Smooth muscle cell (in vitro differentiated cells): ENCODE data around the gene FAM120AOS. TPM values are rescaled to one million over a fixed set of nuclear protein-coding genes. Genes with fewer than 3 reads are reported as not detected.

Source experiments
- DNase-seq: peaks from one replicate; lab custom pipeline; 2025; ENCODE audit not compliant: unreplicated experiment; lab: John Stamatoyannopoulos, UW
- H2AFZ ChIP-seq: fragments of 200-600 bp; sonication (generic); 2 replicates; pipeline ENCODE4 v1.6.0; 2016; ENCODE audit warnings: antibody characterized with exemption, low read depth, mild to moderate bottlenecking
- H3F3A ChIP-seq: fragments of 200-600 bp; sonication (generic); 2 replicates; pipeline ENCODE4 v1.6.0; 2017; ENCODE audit warnings: antibody characterized with exemption, low read depth
- H3K27ac ChIP-seq: fragments of 200-600 bp; sonication (generic); 2 replicates; pipeline ENCODE4 v1.5.1; 2016; ENCODE audit warnings: low read depth, mild to moderate bottlenecking
- H3K27me3 ChIP-seq: fragments of 200-600 bp; sonication (generic); 2 replicates; pipeline ENCODE4 v1.6.1; 2016; ENCODE audit warnings: low read depth, mild to moderate bottlenecking
- H3K36me3 ChIP-seq: fragments of 200-600 bp; sonication (generic); 2 replicates; pipeline ENCODE4 v1.5.1; 2016; ENCODE audit warnings: low read depth
- H3K4me1 ChIP-seq: fragments of 200-600 bp; sonication (generic); 2 replicates; pipeline ENCODE4 v1.5.1; 2016; ENCODE audit warnings: low read depth
- H3K4me2 ChIP-seq: fragments of 200-600 bp; sonication (generic); 2 replicates; pipeline ENCODE4 v1.6.0; 2016; ENCODE audit warnings: mild to moderate bottlenecking
- H3K4me3 ChIP-seq: fragments of 200-600 bp; sonication (generic); 2 replicates; pipeline ENCODE4 v1.5.1; 2016; ENCODE audit warnings: mild to moderate bottlenecking
- H3K79me2 ChIP-seq: fragments of 200-600 bp; sonication (generic); 2 replicates; pipeline ENCODE4 v1.6.0; 2016; ENCODE audit warnings: low read depth, mild to moderate bottlenecking
- H3K9ac ChIP-seq: fragments of 200-600 bp; sonication (generic); 2 replicates; pipeline ENCODE4 v1.6.0; 2016; ENCODE audit warnings: low read depth
- H3K9me3 ChIP-seq: fragments of 200-600 bp; sonication (generic); replicated peaks from 2 replicates; pipeline ENCODE4 v1.5.1; 2016; ENCODE audit warnings: low read depth
- H4K20me1 ChIP-seq: fragments of 200-600 bp; sonication (generic); 2 replicates; pipeline ENCODE4 v1.6.0; 2016; ENCODE audit warnings: low read depth
- WGBS: methylation state at CpG from one replicate; pipeline ENCODE4 v1.1.7; 2016; ENCODE audit warnings: low lambda C conversion rate; 5-methylcytosine and 5-hydroxymethylcytosine counted together
- polyA plus RNA-seq: library from polyadenylated mRNA; unstranded; fragments of >200 nt; fragmentation: Nextera tagmentation; extraction: Ambion mirVana; gene quantifications from 2 replicates; pipeline ENCODE4 v1.2.1, GENCODE V29; 2016
- total RNA-seq: library from RNA; depleted of rRNA; stranded (reverse); fragments of >200 nt; gene quantifications from 2 replicates; pipeline ENCODE4 v1.2.3, GENCODE V29; 2014
- TF ChIP-seq, protein P1 (sequence below): fragments of 200-600 bp; sonication (generic); IDR thresholded peaks from 2 replicates; pipeline ENCODE4 v1.5.1; 2017; ENCODE audit warnings: borderline replicate concordance, mild to moderate bottlenecking, antibody characterized with exemption; ENCODE audit not compliant: insufficient read depth, poor library complexity, severe bottlenecking

The FAM120AOS gene
- total and polyA plus RNA-seq, 2 experiments from 2014 or later: 18.7 to 28.8 TPM

DNA sequence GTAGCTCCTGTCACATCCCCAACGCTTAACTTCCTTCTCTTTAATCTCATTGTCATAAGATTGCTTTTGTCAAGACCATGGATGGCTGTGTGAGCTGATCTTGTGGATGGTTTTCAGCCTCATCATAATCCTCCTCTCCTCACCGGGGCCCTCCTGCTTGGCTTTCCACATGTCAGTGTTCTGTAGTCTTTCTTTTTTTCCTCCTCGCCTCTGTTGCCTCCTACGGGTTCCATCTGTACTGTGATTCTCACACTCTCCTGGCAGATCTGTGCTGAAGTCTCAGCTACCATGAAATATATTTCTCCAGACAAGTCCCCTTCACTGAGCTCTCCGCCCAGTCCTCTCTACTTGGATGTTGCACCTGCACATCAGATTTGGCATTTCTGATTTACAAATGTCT lies 34.9 kb upstream of the FAM120AOS start:
- peaks cover 3% of the 10 kb centered on the region for H3K36me3 ChIP-seq
- peaks cover 66% of the 10 kb centered on the region for H4K20me1 ChIP-seq
- H3K79me2 ChIP-seq: peaks cover 56% of the 10 kb centered on the region
- H3K4me2 ChIP-seq: no peak overlapping the region
- TF ChIP-seq, protein P1, sequence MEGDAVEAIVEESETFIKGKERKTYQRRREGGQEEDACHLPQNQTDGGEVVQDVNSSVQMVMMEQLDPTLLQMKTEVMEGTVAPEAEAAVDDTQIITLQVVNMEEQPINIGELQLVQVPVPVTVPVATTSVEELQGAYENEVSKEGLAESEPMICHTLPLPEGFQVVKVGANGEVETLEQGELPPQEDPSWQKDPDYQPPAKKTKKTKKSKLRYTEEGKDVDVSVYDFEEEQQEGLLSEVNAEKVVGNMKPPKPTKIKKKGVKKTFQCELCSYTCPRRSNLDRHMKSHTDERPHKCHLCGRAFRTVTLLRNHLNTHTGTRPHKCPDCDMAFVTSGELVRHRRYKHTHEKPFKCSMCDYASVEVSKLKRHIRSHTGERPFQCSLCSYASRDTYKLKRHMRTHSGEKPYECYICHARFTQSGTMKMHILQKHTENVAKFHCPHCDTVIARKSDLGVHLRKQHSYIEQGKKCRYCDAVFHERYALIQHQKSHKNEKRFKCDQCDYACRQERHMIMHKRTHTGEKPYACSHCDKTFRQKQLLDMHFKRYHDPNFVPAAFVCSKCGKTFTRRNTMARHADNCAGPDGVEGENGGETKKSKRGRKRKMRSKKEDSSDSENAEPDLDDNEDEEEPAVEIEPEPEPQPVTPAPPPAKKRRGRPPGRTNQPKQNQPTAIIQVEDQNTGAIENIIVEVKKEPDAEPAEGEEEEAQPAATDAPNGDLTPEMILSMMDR: no peak
- DNase-seq: no peak
- H3K27me3 ChIP-seq: no peaks in the 10 kb centered on the region
- 95% methylated on average over 5 of the region's 5 CpGs for WGBS
- no peaks in the 10 kb centered on the region for H3K9me3 ChIP-seq
- no peaks in the 10 kb centered on the region for H3K4me1 ChIP-seq
- no peak overlapping the region for H3K4me3 ChIP-seq
- no peak overlapping the region for H3K27ac ChIP-seq
- no peak overlapping the region for H3K9ac ChIP-seq
- H3F3A ChIP-seq: no peaks in the 10 kb centered on the region
- H2AFZ ChIP-seq: no peak overlapping the region

DNA sequence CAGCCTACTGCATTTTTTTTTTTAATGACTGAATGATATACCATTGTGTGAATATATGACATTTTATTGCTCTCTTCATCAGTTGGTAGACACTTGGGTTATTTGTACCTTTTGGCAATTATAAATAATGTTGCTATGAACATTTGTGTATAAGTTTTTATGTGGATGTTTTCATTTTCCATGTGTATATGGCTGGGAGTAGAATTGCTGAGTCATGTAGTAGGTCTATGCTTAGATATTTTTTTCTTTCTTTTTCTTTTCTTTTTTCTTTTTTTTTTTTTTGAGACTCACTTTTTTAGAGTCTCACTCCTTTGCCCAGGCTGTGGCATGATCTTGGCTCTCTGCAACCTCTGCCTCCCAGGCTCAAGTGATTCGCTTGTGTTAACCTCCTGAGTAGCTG lies 32.9 kb upstream of the FAM120AOS start:
- H3K4me3 ChIP-seq: no peak overlapping the region
- H3K27ac ChIP-seq: no peak overlapping the region
- peaks cover 65% of the 10 kb centered on the region for H3K79me2 ChIP-seq
- no peaks in the 10 kb centered on the region for H3K4me1 ChIP-seq
- H3K36me3 ChIP-seq: peaks cover 3% of the 10 kb centered on the region
- TF ChIP-seq, protein P1: no peak
- DNase-seq: no peak
- no peak overlapping the region for H2AFZ ChIP-seq
- H3F3A ChIP-seq: no peaks in the 10 kb centered on the region
- 89% methylated on average over 1 of the region's 1 CpG for WGBS
- no peak overlapping the region for H3K4me2 ChIP-seq
- no peak overlapping the region for H3K9ac ChIP-seq
- no peaks in the 10 kb centered on the region for H3K9me3 ChIP-seq
- H4K20me1 ChIP-seq: peaks cover 64% of the 10 kb centered on the region
- no peaks in the 10 kb centered on the region for H3K27me3 ChIP-seq

DNA sequence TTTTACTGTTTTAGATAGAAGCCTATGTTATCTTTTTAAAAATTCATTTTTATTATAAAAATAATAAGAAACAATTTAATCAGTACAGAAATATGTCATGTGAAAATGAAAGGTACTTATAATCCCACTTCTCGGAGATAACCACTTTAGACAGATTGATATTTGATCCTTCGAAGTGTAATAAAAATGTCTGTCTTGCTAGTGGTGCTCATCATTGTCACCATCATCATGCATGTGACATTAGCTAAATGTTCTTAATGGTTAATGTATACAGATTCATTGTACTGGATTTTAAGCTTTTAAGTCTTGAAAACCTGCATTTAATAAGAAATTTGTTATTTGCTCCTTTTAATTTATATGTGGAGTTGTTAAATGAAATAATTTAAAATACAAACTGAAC lies 30.1 kb upstream of the FAM120AOS start:
- no peak for DNase-seq
- no peaks in the 10 kb centered on the region for H3F3A ChIP-seq
- no peak overlapping the region for H3K27ac ChIP-seq
- no peak overlapping the region for H2AFZ ChIP-seq
- H4K20me1 ChIP-seq: peaks cover 67% of the 10 kb centered on the region
- TF ChIP-seq, protein P1: no peak
- H3K36me3 ChIP-seq: peaks cover 3% of the 10 kb centered on the region
- no peak overlapping the region for H3K4me2 ChIP-seq
- no peaks in the 10 kb centered on the region for H3K4me1 ChIP-seq
- no peak overlapping the region for H3K4me3 ChIP-seq
- H3K79me2 ChIP-seq: peaks cover 74% of the 10 kb centered on the region
- 95% methylated on average over 2 of the region's 2 CpGs for WGBS
- H3K9ac ChIP-seq: no peak overlapping the region
- H3K27me3 ChIP-seq: no peaks in the 10 kb centered on the region
- H3K9me3 ChIP-seq: no peaks in the 10 kb centered on the region

DNA sequence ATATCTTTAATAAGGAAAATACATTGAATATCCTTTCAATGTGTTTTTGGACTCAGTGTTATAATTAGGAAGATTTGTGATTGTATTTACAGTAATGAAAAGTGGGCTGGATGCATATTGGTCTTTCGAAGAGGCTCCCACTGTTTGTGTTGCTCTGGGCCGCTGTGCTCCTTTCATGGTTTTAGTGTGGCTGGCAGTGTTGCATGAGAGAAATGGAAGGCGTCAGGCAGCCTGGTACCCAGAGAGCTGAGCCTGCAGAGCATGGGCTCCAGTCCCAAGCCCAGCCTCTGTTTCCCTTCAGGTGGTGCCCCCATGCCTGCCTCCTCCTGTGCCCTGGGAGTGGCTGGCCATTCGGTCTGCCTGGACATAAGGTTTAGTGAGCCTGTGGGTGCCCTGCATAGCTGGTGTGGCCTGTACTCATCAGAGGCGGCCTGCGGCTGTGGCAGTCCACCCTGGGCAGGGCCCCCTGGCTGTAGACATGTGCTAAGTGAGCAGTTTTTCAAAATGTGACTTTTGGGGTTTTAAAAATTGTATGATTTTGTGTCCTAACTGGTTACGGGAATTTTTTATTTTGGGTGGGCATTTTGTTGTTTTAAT lies 27.4 kb upstream of the FAM120AOS start:
- H3K4me1 ChIP-seq: no peaks in the 10 kb centered on the region
- no peak overlapping the region for H3K27ac ChIP-seq
- no peaks in the 10 kb centered on the region for H3K9me3 ChIP-seq
- H3K9ac ChIP-seq: no peak overlapping the region
- no peak overlapping the region for H2AFZ ChIP-seq
- no peaks in the 10 kb centered on the region for H3F3A ChIP-seq
- peaks cover 68% of the 10 kb centered on the region for H3K79me2 ChIP-seq
- H3K4me2 ChIP-seq: no peak overlapping the region
- H3K27me3 ChIP-seq: no peaks in the 10 kb centered on the region
- no peak overlapping the region for H3K4me3 ChIP-seq
- TF ChIP-seq, protein P1: no peak
- no peak for DNase-seq
- WGBS: 91% methylated on average over 7 of the region's 7 CpGs
- H3K36me3 ChIP-seq: peaks cover 3% of the 10 kb centered on the region
- peaks cover 66% of the 10 kb centered on the region for H4K20me1 ChIP-seq
